ENCODE data around the gene IRF7. TPM values are rescaled to one million over a fixed set of nuclear protein-coding genes. Genes with fewer than 3 reads are reported as not detected.

The IRF7 gene
- total and polyA plus RNA-seq, 4 donors, result 15.7 to 62.4 (median 37.0) TPM

- Histone ChIP-seq H3K9me3 (ENCODE audit: control insufficient read depth in 4 of 4, low read length in 3 of 4) (no peaks in the 10 kb centered on the region), H3K4me1 (ENCODE audit: control insufficient read depth in 4 of 4, insufficient read depth in 4 of 4, low read length in 3 of 4) (peaks cover 2 to 25% (median 17%) of the 10 kb centered on the region in 4 donors), H3K27ac (ENCODE audit: low read depth in 1 of 2, low read length in 2 of 2) (peak overlapping the region; percentile 74 to 84), H3K9ac (ENCODE audit: low read depth in 1 of 2, low read length in 2 of 2) (peak overlapping the region in 1 of 2 donors; percentile 54), H3K36me3 (ENCODE audit: control insufficient read depth in 4 of 4, insufficient read depth in 3 of 4, low read depth in 1 of 4, low read length in 3 of 4) (peaks cover 0 to 3% (median 2%) of the 10 kb centered on the region in 4 donors), H3K27me3 (ENCODE audit: control insufficient read depth in 4 of 4, insufficient read depth in 4 of 4, low read length in 3 of 4) (no peaks in the 10 kb centered on the region), H3K4me3 (ENCODE audit: low read depth in 1 of 3, low read length in 3 of 3) (peak overlapping the region in 2 of 3 donors; percentile 23 to 90)
- peak; percentile 91 for DNase-seq (ENCODE audit: low spot score)
- under 1% methylated on average over 123 of the region's 123 CpGs for WGBS
- TF ChIP-seq FOXA2 (IDR thresholded peaks at IDR 0.05) (no peak), RAD21 (IDR thresholded peaks at IDR 0.05) (no peak), HNF4A (conservative IDR thresholded peaks at IDR 0.05) (no peak), SP1 (IDR thresholded peaks at IDR 0.05) (no peak), HNF4G (IDR thresholded peaks at IDR 0.05) (no peak), RXRA (IDR thresholded peaks at IDR 0.05) (no peak), CTCF (IDR thresholded peaks at IDR 0.05; ENCODE audit: low read depth, low read length, missing input control) (no peak), TAF1 (conservative IDR thresholded peaks at IDR 0.05) (no peak), REST (IDR thresholded peaks at IDR 0.05) (no peak), FOXA1 (IDR thresholded peaks at IDR 0.05) (no peak), ZBTB33 (IDR thresholded peaks at IDR 0.05) (no peak), MAX (IDR thresholded peaks at IDR 0.05) (no peak), ATF3 (IDR thresholded peaks at IDR 0.05) (no peak)
These were observed 47.2 kb downstream of the IRF7 start for GRCh38 chr11:568306-569157.

Measured in liver (tissue), 9 donors.